Peyer's patch (tissue), 4 donors: Measurements from ENCODE around the gene PARPBP. TPM values are rescaled to one million over a fixed set of nuclear protein-coding genes. Genes with fewer than 3 reads are reported as not detected.
"Not testable (repeated sequence)": the region's sequence is repeated elsewhere in the genome, so short reads cannot be mapped to it uniquely, and the experiment has no call there.

Experiments
- DNase-seq, 3 donors: peaks; one replicate each; pipeline ENCODE4 v3.0.0-alpha.2; 2017 to 2019
- H3K27ac ChIP-seq, 4 donors: fragments of 200-600 bp; sonication (generic); one replicate each; pipeline ENCODE4 v1.5.1; 2016 to 2019
- H3K27me3 ChIP-seq, 2 donors: fragments of 200-600 bp; sonication (generic); one replicate each; pipeline ENCODE4 v1.5.1; 2019
- H3K36me3 ChIP-seq, 3 donors: fragments of 200-600 bp; sonication (generic); one replicate each; pipeline ENCODE4 v1.5.1; 2016 to 2019
- H3K4me1 ChIP-seq, 4 donors: fragments of 200-600 bp; sonication (generic); one replicate each; pipeline ENCODE4 v1.5.1; 2016 to 2019
- H3K4me3 ChIP-seq, 4 donors: fragments of 200-600 bp; sonication (generic); 1 replicate in 3 of 4; 2 replicates in 1 of 4; pipeline ENCODE4 v1.5.1; 2016 to 2019; ENCODE audit warnings: mild to moderate bottlenecking in 1 of 4
- H3K9me3 ChIP-seq, 4 donors: fragments of 200-600 bp; sonication (generic); one replicate each; pipeline ENCODE4 v1.5.1; 2016 to 2019; ENCODE audit warnings: mild to moderate bottlenecking in 1 of 4
- POLR2A ChIP-seq, 2 donors: fragments of 450-650 bp; IDR thresholded peaks; one replicate each; pipeline ENCODE4 v1.5.1; 2017; ENCODE audit warnings: antibody characterized with exemption in 2 of 2, mild to moderate bottlenecking in 2 of 2, moderate library complexity in 2 of 2
- total RNA-seq, 4 donors: library from RNA; depleted of rRNA; stranded (reverse); fragments of >200 nt; gene quantifications; one replicate each; pipeline ENCODE4 v1.1.0, GENCODE V29; 2016
- TF ChIP-seq, protein P1 (sequence below), 6 experiments: fragments of 450-650 bp in 4 of 6; fragments of 200-600 bp in 2 of 6; sonication (generic) in 1 of 6; IDR thresholded peaks; one replicate each; pipeline ENCODE4 v1.5.1; 2017 to 2019; ENCODE audit warnings: antibody characterized with exemption in 6 of 6, mild to moderate bottlenecking in 3 of 6, moderate library complexity in 1 of 6

PARPBP gene
- total RNA-seq, 4 donors from 2014 or later, result 2.6 to 4.2 (median 3.5) TPM

DNA sequence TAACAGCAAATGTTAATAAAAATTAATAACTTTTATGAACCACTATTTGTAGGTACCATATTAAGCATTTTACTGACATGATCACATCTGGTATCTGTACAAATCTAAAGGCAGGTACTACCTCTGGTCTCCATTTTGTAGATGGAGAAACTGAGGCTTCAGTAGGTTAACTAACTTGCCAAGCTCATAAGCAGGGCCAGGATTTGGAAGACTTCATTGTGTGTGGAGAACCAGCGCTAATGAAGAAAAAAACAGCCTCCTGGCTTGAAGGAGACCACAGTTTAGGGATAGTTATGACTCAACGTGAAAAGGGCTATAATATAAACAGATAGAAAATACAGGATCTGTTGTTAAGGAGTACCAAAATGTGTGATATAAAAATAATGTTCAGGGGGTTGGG is 1.1 kb upstream of the PARPBP start:
- no peaks in the 10 kb centered on the region for H3K27me3 ChIP-seq
- no peaks in the 10 kb centered on the region for H3K9me3 ChIP-seq
- no peak for TF ChIP-seq POLR2A (IDR thresholded peaks at IDR 0.05)
- TF ChIP-seq, protein P1, sequence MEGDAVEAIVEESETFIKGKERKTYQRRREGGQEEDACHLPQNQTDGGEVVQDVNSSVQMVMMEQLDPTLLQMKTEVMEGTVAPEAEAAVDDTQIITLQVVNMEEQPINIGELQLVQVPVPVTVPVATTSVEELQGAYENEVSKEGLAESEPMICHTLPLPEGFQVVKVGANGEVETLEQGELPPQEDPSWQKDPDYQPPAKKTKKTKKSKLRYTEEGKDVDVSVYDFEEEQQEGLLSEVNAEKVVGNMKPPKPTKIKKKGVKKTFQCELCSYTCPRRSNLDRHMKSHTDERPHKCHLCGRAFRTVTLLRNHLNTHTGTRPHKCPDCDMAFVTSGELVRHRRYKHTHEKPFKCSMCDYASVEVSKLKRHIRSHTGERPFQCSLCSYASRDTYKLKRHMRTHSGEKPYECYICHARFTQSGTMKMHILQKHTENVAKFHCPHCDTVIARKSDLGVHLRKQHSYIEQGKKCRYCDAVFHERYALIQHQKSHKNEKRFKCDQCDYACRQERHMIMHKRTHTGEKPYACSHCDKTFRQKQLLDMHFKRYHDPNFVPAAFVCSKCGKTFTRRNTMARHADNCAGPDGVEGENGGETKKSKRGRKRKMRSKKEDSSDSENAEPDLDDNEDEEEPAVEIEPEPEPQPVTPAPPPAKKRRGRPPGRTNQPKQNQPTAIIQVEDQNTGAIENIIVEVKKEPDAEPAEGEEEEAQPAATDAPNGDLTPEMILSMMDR (IDR thresholded peaks at IDR 0.05), result no peak
- peaks cover 0 to 9% (median 0%) of the 10 kb centered on the region in 4 donors for H3K4me1 ChIP-seq
- DNase-seq, result no peak
- H3K36me3 ChIP-seq, result peaks cover 0 to 11% (median 0%) of the 10 kb centered on the region in 3 donors
- H3K27ac ChIP-seq, result no peak overlapping the region
- peak overlapping the region in 2 of 4 donors; percentile 86 to 92 for H3K4me3 ChIP-seq

DNA sequence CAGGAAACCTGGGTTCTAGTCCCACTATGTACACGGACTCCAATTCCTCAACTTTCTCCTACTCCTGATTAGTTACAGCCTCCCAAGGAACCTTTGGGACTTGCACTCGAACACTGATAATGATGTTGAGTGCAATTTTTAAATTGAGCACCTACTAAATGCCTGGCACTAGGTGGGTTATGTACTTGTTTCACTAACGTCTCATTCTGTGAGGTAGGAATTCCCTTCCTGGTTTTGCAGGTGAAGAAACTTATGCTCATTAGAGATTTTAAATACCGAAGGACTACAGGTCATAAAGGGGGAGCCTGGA is 536 bp downstream of the PARPBP start:
- Histone ChIP-seq H3K4me1 (peaks cover 0 to 9% (median 0%) of the 10 kb centered on the region in 4 donors), H3K27me3 (no peaks in the 10 kb centered on the region), H3K9me3 (no peaks in the 10 kb centered on the region), H3K36me3 (peaks cover 0 to 7% (median 0%) of the 10 kb centered on the region in 3 donors), H3K27ac (peak overlapping the region in 1 of 4 donors; percentile 85), H3K4me3 (peak overlapping the region; percentile 58 to 92 (median 81))
- no peak for TF ChIP-seq POLR2A (IDR thresholded peaks at IDR 0.05)
- TF ChIP-seq, protein P1 (IDR thresholded peaks at IDR 0.05), result no peak
- DNase-seq, result no peak

DNA sequence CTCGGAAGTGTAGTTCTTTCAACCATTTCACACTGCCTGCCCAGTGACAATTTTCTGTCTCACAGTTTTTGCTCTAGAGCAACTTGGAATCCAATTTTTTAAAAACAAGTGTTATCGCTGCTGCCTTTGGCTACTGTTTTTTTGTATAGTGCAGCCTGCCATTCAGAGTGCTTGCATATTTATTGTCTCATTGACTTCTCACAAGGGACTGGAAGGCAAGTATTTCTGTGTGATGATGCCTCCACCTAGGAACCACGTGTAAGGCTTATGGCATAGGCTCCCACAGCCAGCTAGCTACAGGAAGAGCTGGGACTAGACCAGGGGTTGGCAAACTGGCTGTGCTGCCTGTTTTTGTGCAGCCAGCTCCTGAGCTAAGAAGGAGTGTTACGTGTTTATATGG is 903 bp downstream of the PARPBP start:
- TF ChIP-seq, protein P1 (IDR thresholded peaks at IDR 0.05), result no peak
- TF ChIP-seq POLR2A (IDR thresholded peaks at IDR 0.05), result no peak
- Histone ChIP-seq H3K4me3 (peak overlapping the region; percentile 58 to 92 (median 81)), H3K9me3 (no peaks in the 10 kb centered on the region), H3K4me1 (peaks cover 0 to 9% (median 0%) of the 10 kb centered on the region in 4 donors), H3K27me3 (no peaks in the 10 kb centered on the region), H3K36me3 (peaks cover 0 to 3% (median 0%) of the 10 kb centered on the region in 3 donors), H3K27ac (no peak overlapping the region)
- no peak for DNase-seq

DNA sequence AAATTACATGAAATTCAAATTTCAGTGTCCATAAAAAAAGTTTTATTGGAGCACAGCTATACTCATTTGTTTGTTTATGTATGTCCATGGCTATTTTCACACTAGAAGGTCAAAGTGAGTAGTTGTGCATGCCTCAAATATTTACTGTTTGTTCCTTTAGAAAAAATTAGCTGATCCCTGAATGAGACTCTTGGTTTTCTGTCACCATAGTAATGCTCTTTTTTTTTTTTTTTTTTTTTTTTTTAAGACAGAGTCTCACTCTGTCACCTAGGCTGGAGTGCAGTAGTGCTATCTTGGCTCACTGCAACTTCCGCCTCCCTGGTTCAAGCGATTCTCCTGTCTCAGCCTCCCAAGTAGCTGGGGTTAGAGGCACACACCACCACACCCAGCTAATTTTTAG is 1.3 kb downstream of the PARPBP start:
- H3K4me3 ChIP-seq, H3K27ac ChIP-seq, H3K36me3 ChIP-seq, DNase-seq, H3K9me3 ChIP-seq, H3K27me3 ChIP-seq, H3K4me1 ChIP-seq: not testable (repeated sequence)

DNA sequence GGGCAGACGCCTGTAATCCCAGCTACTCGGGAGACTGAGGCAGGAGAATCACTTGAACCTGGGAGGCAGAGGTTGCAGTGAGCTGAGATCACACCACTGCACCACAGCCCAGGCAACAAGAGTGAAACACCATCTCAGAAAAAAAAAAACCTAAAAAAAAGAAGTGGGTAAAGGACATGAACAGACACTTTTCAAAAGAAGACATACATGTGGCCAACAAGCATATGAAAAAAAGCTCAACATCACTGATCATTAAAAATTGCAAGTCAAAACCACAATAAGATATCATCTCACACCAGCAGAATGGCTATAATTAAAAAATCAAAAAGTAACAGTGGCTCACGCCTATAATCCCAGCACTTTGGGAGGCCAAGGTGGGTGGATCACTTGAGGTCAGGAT is 10.7 kb downstream of the PARPBP start:
- H3K4me1 ChIP-seq, H3K27ac ChIP-seq, DNase-seq, H3K4me3 ChIP-seq, H3K27me3 ChIP-seq, H3K36me3 ChIP-seq, H3K9me3 ChIP-seq: not testable (repeated sequence)

DNA sequence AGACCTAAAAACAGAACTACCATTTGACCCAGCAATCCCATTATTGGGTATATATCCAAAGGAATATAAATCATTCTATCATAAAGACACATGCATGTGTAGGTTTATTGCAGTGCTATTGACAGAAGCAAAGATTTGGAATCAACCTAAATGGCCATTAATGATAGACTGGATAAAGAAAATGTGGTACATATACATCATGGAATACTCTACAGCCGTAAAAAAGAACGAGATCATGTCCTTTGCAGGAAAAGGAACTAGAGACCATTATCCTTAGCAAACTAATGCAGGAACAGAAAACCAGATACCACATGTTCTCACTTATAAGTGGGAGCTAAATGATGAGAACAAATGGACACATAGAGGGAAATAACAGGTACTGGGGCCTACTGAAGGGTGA is 11.5 kb downstream of the PARPBP start:
- DNase-seq, H3K4me1 ChIP-seq, H3K27me3 ChIP-seq, H3K27ac ChIP-seq, H3K9me3 ChIP-seq, H3K36me3 ChIP-seq, H3K4me3 ChIP-seq: not testable (repeated sequence)

DNA sequence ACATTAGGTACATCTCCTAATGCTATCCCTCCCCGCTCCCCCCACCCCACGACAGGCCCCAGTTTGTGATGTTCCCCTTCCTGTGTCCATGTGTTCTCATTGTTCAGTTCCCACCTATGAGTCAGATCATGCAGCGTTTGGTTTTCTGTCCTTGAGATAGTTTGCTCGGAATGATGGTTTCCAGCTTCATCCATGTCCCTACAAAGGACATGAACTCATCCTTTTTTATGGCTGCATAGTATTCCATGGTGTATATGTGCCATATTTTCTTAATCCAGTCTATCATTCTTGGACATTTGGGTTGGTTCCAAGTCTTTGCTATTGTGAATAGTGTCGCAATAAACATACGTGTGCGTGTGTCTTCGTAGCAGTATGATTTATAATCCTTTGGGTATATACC is 17.6 kb downstream of the PARPBP start:
- H3K4me1 ChIP-seq, H3K9me3 ChIP-seq, H3K27me3 ChIP-seq, DNase-seq, H3K27ac ChIP-seq, H3K36me3 ChIP-seq, H3K4me3 ChIP-seq: not testable (repeated sequence)

DNA sequence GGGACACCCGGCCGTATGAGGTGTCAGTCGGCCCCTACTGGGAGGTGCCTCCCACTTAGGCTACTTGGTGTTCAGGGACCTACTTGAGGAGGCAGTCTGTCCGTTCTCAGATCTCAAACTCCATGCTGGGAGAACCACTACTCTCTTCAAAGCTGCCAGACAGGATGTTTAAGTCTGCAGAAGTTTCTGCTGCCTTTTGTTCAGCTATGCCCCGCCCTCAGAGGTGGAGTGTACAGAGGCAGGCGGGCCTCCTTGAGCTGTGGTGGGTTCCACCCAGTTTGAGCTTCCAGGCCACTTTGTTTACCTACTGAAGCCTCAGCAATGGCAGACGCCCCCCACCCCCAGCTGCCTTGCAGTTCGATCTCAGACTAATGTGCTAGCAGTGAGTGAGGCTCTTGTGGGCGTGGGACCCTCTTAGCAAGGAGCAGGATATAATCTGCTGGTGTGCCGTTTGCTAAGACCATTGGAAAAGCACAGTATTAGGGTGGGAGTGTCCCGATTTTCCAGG is 22.9 kb downstream of the PARPBP start:
- H3K4me3 ChIP-seq, H3K36me3 ChIP-seq, H3K9me3 ChIP-seq, DNase-seq, H3K4me1 ChIP-seq, H3K27ac ChIP-seq, H3K27me3 ChIP-seq: not testable (repeated sequence)
